GM19240 (cell line): ENCODE results near the gene WDR5B.

ENCODE experiments used
- DNase-seq: peaks from one replicate; pipeline ENCODE4 v3.0.0; 2011; ENCODE audit warnings: low spot score; ENCODE audit not compliant: insufficient read length

WDR5B gene

GRCh38 chr3:122409446-122409845 is 6.4 kb downstream of the WDR5B start:
- no peak for DNase-seq

GRCh38 chr3:122407946-122408345 is 7.9 kb downstream of the WDR5B start:
- DNase-seq = no peak

GRCh38 chr3:122406198-122406597 is 9.7 kb downstream of the WDR5B start:
- DNase-seq = no peak

DNA sequence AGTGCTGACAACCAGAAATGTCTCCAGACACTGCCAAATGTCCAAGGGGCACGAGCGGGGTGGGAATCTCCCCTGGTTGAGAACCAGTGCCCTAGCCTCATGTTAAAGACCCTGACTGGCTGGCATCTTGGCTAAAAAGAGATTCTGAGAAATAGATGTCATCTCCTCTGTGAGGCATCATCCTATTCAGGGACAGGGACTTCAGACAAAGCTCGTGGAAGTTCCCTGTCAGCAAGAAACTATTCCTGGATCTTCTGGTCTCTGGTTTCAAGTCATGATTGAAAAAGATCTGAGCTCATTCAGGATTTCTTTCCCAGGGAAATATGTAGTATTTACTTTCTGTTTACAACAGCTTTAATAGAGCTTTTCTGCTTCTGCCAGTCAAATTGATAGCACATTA is 10.8 kb downstream of the WDR5B start:
- no peak for DNase-seq

- no peak for DNase-seq
Observed at GRCh38 chr3:122403489-122403888, 12.4 kb downstream of the WDR5B start.

DNA sequence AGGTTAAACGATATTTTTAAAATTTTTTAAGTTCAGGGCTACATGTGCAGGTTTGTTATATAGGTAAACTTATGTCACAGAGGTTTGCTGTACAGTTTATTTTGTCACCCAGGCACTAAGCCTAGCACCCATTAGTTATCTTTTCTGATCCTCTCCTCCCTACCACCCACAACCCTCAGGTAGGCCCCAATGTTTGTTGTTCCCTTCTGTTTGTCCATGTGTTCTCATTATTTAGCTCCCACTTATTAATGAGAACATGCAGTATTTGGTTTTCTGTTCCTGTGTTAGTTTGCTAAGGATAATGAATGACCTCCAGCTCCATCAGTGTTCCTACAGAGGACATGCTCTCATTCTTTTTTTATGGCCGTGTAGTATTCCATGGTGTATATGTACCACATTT is 16.9 kb downstream of the WDR5B start:
- no peak for DNase-seq

DNA sequence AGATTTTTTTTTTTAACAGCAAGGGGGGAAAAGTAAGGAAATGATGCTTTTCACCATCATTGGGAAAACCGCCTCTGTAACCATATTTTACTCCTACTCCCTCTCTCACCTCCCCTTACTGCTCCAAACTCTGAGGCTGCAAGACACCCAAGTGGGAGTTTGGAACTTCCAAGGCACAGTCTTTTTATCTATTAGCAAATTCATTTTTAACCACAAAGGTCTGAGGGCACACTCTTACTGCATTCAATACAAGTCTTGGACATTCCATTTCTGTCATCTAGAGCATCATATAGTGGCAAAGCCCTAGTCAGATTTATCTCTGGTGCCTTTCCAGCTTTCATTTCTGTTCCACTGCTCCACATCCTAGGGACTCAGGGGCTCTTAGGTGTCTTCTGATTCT is 18.7 kb downstream of the WDR5B start:
- DNase-seq = no peak

GRCh38 chr3:122396511-122396910 is 19.4 kb downstream of the WDR5B start:
- no peak for DNase-seq

- no peak for DNase-seq
Observed at GRCh38 chr3:122395582-122395981, 20.3 kb downstream of the WDR5B start.

DNA sequence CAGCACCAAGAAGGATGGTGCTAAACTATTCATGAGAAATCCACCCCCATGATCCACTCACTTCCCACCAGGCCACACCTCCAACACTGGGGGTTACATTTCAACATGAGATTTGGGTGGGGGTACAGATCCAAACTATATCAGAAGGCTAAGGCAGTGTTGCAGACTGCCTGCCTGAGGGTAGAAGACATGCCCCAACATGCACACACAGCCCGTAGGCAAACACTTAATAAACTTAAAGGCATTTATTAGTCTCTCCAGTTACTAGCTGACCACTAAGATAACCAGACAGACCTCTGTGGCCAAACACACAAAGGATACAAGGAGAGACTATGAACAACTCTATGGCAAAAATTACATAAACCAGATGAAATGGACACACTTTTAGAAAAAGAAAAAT is 21.7 kb downstream of the WDR5B start:
- no peak for DNase-seq

DNA sequence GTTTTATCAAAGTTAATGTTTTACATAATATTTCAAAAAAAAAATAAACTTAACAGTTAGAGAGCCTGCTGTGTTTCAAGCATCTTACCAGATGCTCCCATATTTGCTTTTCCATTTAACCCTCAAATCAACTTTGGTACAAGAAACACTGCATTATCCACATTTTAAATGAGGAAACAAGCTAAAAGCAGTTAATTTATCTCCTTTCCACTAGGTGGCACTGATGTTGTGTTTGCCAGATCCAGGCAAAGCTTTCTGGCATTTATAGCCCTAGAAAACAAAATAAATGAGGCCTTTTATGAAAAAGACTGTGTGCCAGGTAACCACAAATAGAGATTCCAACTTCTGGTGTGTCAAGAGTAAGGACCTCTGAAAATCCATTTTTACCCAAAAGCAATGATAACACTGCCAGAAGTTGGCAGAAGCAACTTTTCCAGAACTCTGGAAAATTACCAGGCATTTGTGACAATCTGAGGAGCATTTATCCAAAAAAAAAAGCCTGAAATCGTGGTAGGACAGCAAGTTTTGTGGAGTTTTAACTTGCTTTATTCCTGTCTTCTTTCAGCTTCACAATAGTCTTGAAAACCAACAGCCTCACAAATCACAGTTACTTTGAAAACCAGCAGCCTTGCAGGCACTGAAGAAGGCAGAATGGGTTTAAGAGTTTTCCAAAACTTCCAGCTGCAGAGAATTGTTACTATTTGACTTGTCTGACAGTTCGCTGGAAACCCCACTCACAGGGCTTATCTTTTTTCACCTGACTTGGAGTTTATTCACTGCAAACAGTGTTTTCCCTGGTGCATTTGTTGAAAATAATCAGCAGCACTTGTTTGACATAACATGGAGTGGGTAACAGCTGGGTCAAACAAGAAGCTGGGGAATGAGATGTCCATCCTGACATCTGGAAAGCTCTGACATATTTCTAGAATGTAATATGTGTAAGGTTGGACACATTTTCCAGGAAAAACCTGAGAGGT is 22.7 kb downstream of the WDR5B start:
- peak; percentile 17 for DNase-seq

DNA sequence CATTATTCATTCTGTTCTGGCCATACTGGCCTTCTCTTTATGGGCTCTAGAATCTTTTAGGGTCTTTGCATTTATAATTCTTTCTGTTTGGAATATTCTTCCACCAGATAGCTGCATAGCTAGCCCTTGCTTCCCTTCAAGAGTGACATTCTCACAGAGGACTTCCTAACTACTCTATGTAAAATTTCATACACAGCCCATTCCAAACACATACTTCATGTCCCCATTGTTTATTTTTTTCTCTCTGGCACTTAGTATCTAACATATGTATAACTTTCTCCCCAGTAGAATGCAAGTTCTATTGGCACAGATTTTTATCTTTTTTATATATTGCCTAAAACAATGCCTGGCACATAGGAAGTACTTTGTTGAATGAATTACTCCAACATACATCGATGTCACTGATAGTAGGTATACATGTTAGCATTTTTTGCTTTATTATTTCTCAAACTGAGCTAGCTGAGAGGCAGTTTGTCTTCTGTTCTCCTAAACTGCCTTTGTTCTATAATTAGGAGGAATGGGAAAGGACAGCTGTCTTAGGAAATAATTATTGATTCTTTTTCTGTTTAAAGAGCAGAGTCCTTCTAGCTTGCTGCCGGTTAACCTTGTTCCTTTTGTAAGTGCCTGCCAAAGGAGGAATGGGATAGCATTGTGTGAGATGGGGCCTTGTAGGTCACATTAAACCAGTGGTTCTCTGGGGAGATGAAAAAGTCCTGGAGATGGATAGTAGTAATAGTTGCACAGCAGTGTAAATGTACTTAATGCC is 24.0 kb downstream of the WDR5B start:
- no peak for DNase-seq

DNA sequence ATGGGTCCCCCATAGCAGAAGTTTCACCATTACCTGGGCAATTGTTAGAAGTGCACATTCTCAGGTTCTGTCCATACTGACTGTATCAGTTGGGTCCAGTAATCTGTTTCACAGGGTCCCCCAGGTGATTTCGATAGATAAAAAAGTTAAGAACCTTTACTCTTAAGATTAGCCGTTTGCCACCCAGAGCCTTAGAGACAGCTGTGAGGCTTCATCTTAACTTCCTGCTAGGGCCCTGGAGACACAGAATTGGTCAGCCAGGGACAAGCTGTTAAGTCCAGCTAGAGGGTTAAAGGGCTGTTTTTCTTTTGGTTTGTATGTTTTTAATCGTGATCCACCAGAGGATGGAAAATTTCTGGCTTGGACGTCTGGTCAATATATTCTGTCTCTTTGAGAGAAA is 25.2 kb downstream of the WDR5B start:
- no peak for DNase-seq

- no peak for DNase-seq
Observed at GRCh38 chr3:122389892-122390291, 26.0 kb downstream of the WDR5B start.

- no peak for DNase-seq
Observed at GRCh38 chr3:122389197-122389596, 26.7 kb downstream of the WDR5B start.

GRCh38 chr3:122387709-122388108 is 28.2 kb downstream of the WDR5B start:
- DNase-seq = no peak

- DNase-seq = peak; percentile 66
Observed at GRCh38 chr3:122383771-122384697, 31.8 kb downstream of the WDR5B start, which contains the start of gene FAM162A. FAM162A (plus strand) TSS chr3:122384182; CDS start chr3:122384266, 84 bp downstream.

- DNase-seq = peak; percentile 53
Observed at GRCh38 chr3:122382888-122383666, 32.8 kb downstream of the WDR5B start, which contains the start of gene MIX23. MIX23 (minus strand) TSS chr3:122383231; CDS start chr3:122383224, 7 bp downstream.

DNA sequence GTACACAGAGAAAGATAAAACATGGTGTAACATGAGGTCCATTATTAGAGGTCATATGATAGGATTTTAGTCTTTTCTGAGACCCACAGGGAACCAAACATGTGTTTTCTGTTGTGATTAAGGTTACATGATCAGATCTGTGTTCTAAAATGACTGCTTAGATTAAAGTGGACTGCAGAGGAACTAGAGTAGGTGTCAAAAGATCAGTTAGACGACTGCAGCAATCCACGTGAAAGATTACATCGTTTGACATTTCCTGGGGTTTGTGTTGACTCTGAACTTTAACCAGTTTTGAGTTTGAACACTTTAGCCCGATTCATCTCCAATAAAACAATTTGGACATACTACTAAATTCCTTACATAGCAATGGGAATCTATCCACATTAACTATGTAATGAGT is 37.9 kb downstream of the WDR5B start:
- no peak for DNase-seq

GRCh38 chr3:122374034-122374433 is 41.8 kb downstream of the WDR5B start:
- no peak for DNase-seq
